Ascending aorta (tissue), 2 donors: Measurements from ENCODE around the gene MYO9A. TPM values are rescaled to one million over a fixed set of nuclear protein-coding genes. Genes with fewer than 3 reads are reported as not detected.

Experiments used
- DNase-seq, 2 donors: peaks; one replicate each; pipeline ENCODE4 v3.0.0-alpha.2; 2019; ENCODE audit warnings: low spot score in 2 of 2
- H3K27ac ChIP-seq, 2 donors: fragments of 200-600 bp; sonication (generic); one replicate each; pipeline ENCODE4 v1.5.1; 2016 to 2017; ENCODE audit warnings: mild to moderate bottlenecking in 1 of 2
- H3K27me3 ChIP-seq: fragments of 200-600 bp; sonication (generic); one replicate; pipeline ENCODE4 v1.5.1; 2017
- H3K36me3 ChIP-seq, 2 donors: fragments of 200-600 bp; sonication (generic); one replicate each; pipeline ENCODE4 v1.5.1; 2016
- H3K4me1 ChIP-seq, 2 donors: fragments of 200-600 bp; sonication (generic); one replicate each; pipeline ENCODE4 v1.5.1; 2016 to 2017; ENCODE audit warnings: mild to moderate bottlenecking in 1 of 2
- H3K4me3 ChIP-seq, 2 donors: fragments of 200-600 bp; sonication (generic); one replicate each; pipeline ENCODE4 v1.5.1; 2016 to 2017; ENCODE audit warnings: mild to moderate bottlenecking in 1 of 2
- H3K9me3 ChIP-seq, 2 donors: fragments of 200-600 bp; sonication (generic); one replicate each; pipeline ENCODE4 v1.5.1; 2016
- CTCF ChIP-seq, 3 experiments: fragments of 200-600 bp in 2 of 3; fragments of 450-650 bp in 1 of 3; sonication (generic) in 2 of 3; IDR thresholded peaks; one replicate each; pipeline ENCODE4 v1.5.1; 2016 to 2019; ENCODE audit warnings: antibody characterized with exemption in 3 of 3, mild to moderate bottlenecking in 1 of 3, moderate library complexity in 1 of 3
- intact Hi-C: fragments of 100-400 bp; cut with DNase I; formaldehyde crosslinking; loops from one replicate; pipeline ENCODE4 v1.15.1; 2023
- total RNA-seq: library from RNA; depleted of rRNA; stranded (reverse); fragments of >200 nt; gene quantifications from one replicate; pipeline ENCODE4 v1.1.0, GENCODE V29; 2016

Gene MYO9A
- total RNA-seq, 1 donor from 2014 or later = 128 TPM

GRCh38 chr15:72117486-72118016, 399 bp downstream of the MYO9A start:
- Histone ChIP-seq H3K27me3 (no peaks in the 10 kb centered on the region), H3K27ac (peak overlapping the region; percentile 90 to 97), H3K9me3 (no peaks in the 10 kb centered on the region), H3K36me3 (no peaks in the 10 kb centered on the region), H3K4me1 (peaks cover 0 to 10% of the 10 kb centered on the region in 2 donors), H3K4me3 (peak overlapping the region; percentile 74 to 87)
- peak; percentile 56 to 89 for DNase-seq
- intact Hi-C loops = loop anchor here (1.0 to 5.0 kb wide), 4 partner anchors 38 to 355 kb away; partner anchors contain the start of genes ARIH1 and PARP6
- TF ChIP-seq CTCF (IDR thresholded peaks at IDR 0.05) = no peak

GRCh38 chr15:72116731-72117485, 1.0 kb downstream of the MYO9A start:
- peak in 1 of 2 donors; percentile 67 for DNase-seq
- no peaks in the 10 kb centered on the region for H3K27me3 ChIP-seq
- no peaks in the 10 kb centered on the region for H3K9me3 ChIP-seq
- H3K4me3 ChIP-seq = peak overlapping the region; percentile 74 to 87
- intact Hi-C loops = loop anchor here (5.0 kb wide), 1 partner anchor 355 kb away; the partner anchor contains the start of gene ARIH1
- H3K36me3 ChIP-seq = no peaks in the 10 kb centered on the region
- H3K27ac ChIP-seq = peak overlapping the region; percentile 90 to 97
- no peak for TF ChIP-seq CTCF (IDR thresholded peaks at IDR 0.05)
- peaks cover 0 to 10% of the 10 kb centered on the region in 2 donors for H3K4me1 ChIP-seq

GRCh38 chr15:72113347-72114031, 4.5 kb downstream of the MYO9A start:
- H3K27ac ChIP-seq = no peak overlapping the region
- no peaks in the 10 kb centered on the region for H3K27me3 ChIP-seq
- DNase-seq = no peak
- H3K36me3 ChIP-seq = no peaks in the 10 kb centered on the region
- peaks cover 0 to 4% of the 10 kb centered on the region in 2 donors for H3K4me1 ChIP-seq
- intact Hi-C loops = no loop called here
- no peak overlapping the region for H3K4me3 ChIP-seq
- no peaks in the 10 kb centered on the region for H3K9me3 ChIP-seq
- TF ChIP-seq CTCF (IDR thresholded peaks at IDR 0.05) = no peak

GRCh38 chr15:72112805-72113204, 5.1 kb downstream of the MYO9A start:
- intact Hi-C loops = no loop called here
- H3K4me3 ChIP-seq = no peak overlapping the region
- H3K27me3 ChIP-seq = no peaks in the 10 kb centered on the region
- no peak for DNase-seq
- no peaks in the 10 kb centered on the region for H3K9me3 ChIP-seq
- H3K27ac ChIP-seq = no peak overlapping the region
- peaks cover 0 to 4% of the 10 kb centered on the region in 2 donors for H3K4me1 ChIP-seq
- H3K36me3 ChIP-seq = no peaks in the 10 kb centered on the region
- TF ChIP-seq CTCF (IDR thresholded peaks at IDR 0.05) = no peak

GRCh38 chr15:72112116-72112515, 5.8 kb downstream of the MYO9A start:
- no peak overlapping the region for H3K27ac ChIP-seq
- intact Hi-C loops = no loop called here
- H3K27me3 ChIP-seq = no peaks in the 10 kb centered on the region
- H3K4me1 ChIP-seq = peaks cover 0 to 4% of the 10 kb centered on the region in 2 donors
- H3K36me3 ChIP-seq = no peaks in the 10 kb centered on the region
- DNase-seq = no peak
- no peak overlapping the region for H3K4me3 ChIP-seq
- H3K9me3 ChIP-seq = no peaks in the 10 kb centered on the region
- no peak for TF ChIP-seq CTCF (IDR thresholded peaks at IDR 0.05)
